ENCODE data around the gene GPRIN1.

Gene GPRIN1

DNA sequence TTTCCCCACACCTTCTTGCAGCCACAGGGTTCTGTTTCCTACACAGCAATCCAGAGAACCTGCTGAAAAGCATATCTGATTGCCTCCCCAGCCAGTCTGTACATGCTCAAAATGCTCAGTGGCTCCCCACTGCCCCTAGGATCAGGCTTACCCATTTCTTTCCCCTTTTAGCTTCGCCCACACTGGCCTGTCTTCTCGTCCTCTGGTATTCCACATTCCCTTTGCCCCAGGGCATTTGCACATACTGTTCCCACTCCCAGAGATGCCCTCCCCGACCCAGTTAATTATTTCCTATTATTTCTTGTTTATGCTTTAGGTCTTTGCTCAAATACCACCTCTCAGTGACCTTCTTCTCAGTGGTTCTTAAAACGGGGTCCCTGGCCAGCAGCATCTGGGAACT is 30.7 kb upstream of the GPRIN1 start:
- H3K9me3 ChIP-seq (replicated peaks in 1 of 11), result no peaks in the 10 kb centered on the region
- no peak for TF ChIP-seq Cebpa-rat (IDR thresholded peaks at IDR 0.05)
- peaks cover 0 to 46% (median 31%) of the 10 kb centered on the region in 10 experiments; a peak in 15 of 20 replicates for H3K4me1 ChIP-seq
- 0 out of 22 replicates have a peak, but pooled peaks cover 0 to 4% (median 0%) of the 10 kb centered on the region in 11 experiments for H3K27me3 ChIP-seq
- H3K36me3 ChIP-seq, result no peaks in the 10 kb centered on the region
- no peak overlapping the region for H3K27ac ChIP-seq
- no peak overlapping the region for H3K4me3 ChIP-seq
- H3K9ac ChIP-seq, result no peak overlapping the region
- H3K4me2 ChIP-seq, result no peak overlapping the region
- no peaks in the 10 kb centered on the region for H4K20me1 ChIP-seq

- TF ChIP-seq Cebpa-rat (IDR thresholded peaks at IDR 0.05), result no peak
- Histone ChIP-seq H3K4me1 (peaks cover 0 to 51% (median 36%) of the 10 kb centered on the region in 10 experiments; a peak in 16 of 20 replicates), H3K9me3 (replicated peaks in 1 of 11) (no peaks in the 10 kb centered on the region), H3K27ac (no peak overlapping the region), H4K20me1 (no peaks in the 10 kb centered on the region), H3K4me3 (no peak overlapping the region), H3K4me2 (peak overlapping the region in 8 of 11 experiments; percentile 15 to 52 (median 39); a peak in 7 of 22 replicates), H3K9ac (0 out of 22 replicates have a peak overlapping the region, but pooled peaks of 1 of the 11 experiments have one; percentile 6), H3K27me3 (0 out of 22 replicates have a peak, but pooled peaks cover 0 to 4% (median 0%) of the 10 kb centered on the region in 11 experiments), H3K36me3 (no peaks in the 10 kb centered on the region)
These were observed 30.0 kb upstream of the GPRIN1 start for GRCh38 chr5:176639981-176640380.

- H3K27me3 ChIP-seq, result peaks cover 0 to 4% (median 0%) of the 10 kb centered on the region in 11 experiments; a peak in 1 of 22 replicates
- H3K9ac ChIP-seq, result no peak overlapping the region
- no peak overlapping the region for H3K27ac ChIP-seq
- H3K36me3 ChIP-seq, result no peaks in the 10 kb centered on the region
- no peaks in the 10 kb centered on the region for H3K9me3 ChIP-seq (replicated peaks in 1 of 11)
- peak overlapping the region in 4 of 11 experiments; percentile 16 to 44 (median 41); a peak in 4 of 22 replicates for H3K4me2 ChIP-seq
- H4K20me1 ChIP-seq, result peaks cover 0 to 1% (median 0%) of the 10 kb centered on the region in 11 experiments; a peak in 1 of 22 replicates
- peaks cover under 1 to 51% (median 38%) of the 10 kb centered on the region in 10 experiments; a peak in 19 of 20 replicates for H3K4me1 ChIP-seq
- no peak for TF ChIP-seq Cebpa-rat (IDR thresholded peaks at IDR 0.05)
- H3K4me3 ChIP-seq, result no peak overlapping the region
These were observed 29.3 kb upstream of the GPRIN1 start for GRCh38 chr5:176639208-176639607.

- no peak for TF ChIP-seq Cebpa-rat (IDR thresholded peaks at IDR 0.05)
- Histone ChIP-seq H3K27me3 (peaks cover 0 to 7% (median 0%) of the 10 kb centered on the region in 11 experiments; a peak in 1 of 22 replicates), H4K20me1 (peaks cover 0 to 6% (median 0%) of the 10 kb centered on the region in 11 experiments; a peak in 2 of 22 replicates)
These were observed 28.5 kb upstream of the GPRIN1 start for GRCh38 chr5:176638437-176638836.

GRCh38 chr5:176637556-176637955 is 27.6 kb upstream of the GPRIN1 start:
- Histone ChIP-seq H3K9ac (no peak overlapping the region), H3K27ac (no peak overlapping the region), H3K9me3 (replicated peaks in 1 of 11) (no peaks in the 10 kb centered on the region), H3K4me1 (peaks cover 9 to 56% (median 46%) of the 10 kb centered on the region in 10 experiments), H3K36me3 (no peaks in the 10 kb centered on the region), H4K20me1 (peaks cover 0 to 6% (median 0%) of the 10 kb centered on the region in 11 experiments; a peak in 2 of 22 replicates), H3K4me2 (peak overlapping the region in 5 of 11 experiments; percentile 0 to 34 (median 30); a peak in 4 of 22 replicates), H3K27me3 (peaks cover 0 to 9% (median 0%) of the 10 kb centered on the region in 11 experiments; a peak in 1 of 22 replicates), H3K4me3 (no peak overlapping the region)
- TF ChIP-seq Cebpa-rat (IDR thresholded peaks at IDR 0.05), result no peak

More at GRCh38 chr5:176638437-176638836, 28.5 kb upstream of the GPRIN1 start:
- Histone ChIP-seq H3K36me3 (no peaks in the 10 kb centered on the region), H3K9ac (no peak overlapping the region), H3K27ac (no peak overlapping the region), H3K4me3 (no peak overlapping the region), H3K4me1 (peaks cover 8 to 51% (median 40%) of the 10 kb centered on the region in 10 experiments), H3K4me2 (no peak overlapping the region), H3K9me3 (replicated peaks in 1 of 11) (no peaks in the 10 kb centered on the region)

DNA sequence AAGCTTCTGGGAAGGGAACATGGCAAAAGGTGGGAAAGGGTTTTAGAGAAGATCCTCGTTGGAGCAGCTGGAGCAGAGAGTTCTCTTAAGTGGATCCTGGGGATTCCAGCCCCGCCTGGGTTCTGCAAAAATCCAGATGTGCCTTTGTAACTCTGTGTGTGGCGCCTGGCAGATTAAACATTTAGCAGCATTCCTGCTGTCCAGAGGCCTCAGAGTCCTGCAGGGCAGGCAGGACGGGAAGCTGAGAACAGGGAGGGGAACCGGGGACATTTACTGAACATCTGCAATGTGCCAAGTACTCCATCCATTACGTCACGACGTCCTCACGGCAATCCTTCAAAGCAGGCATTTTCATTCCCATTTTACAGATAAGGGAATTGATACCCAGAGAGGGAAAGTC is 26.5 kb upstream of the GPRIN1 start:
- H3K27me3 ChIP-seq, result peaks cover 0 to 14% (median 0%) of the 10 kb centered on the region in 11 experiments; a peak in 9 of 22 replicates
- H3K9me3 ChIP-seq (replicated peaks in 1 of 11), result no peaks in the 10 kb centered on the region
- no peak overlapping the region for H3K9ac ChIP-seq
- H4K20me1 ChIP-seq, result peaks cover 0 to 8% (median 4%) of the 10 kb centered on the region in 11 experiments; a peak in 5 of 22 replicates
- H3K4me2 ChIP-seq, result peak overlapping the region in 5 of 11 experiments; percentile 0 to 33 (median 18); a peak in 3 of 22 replicates
- H3K4me3 ChIP-seq, result no peak overlapping the region
- H3K4me1 ChIP-seq, result peaks cover 9 to 65% (median 49%) of the 10 kb centered on the region in 10 experiments
- H3K27ac ChIP-seq, result no peak overlapping the region
- no peaks in the 10 kb centered on the region for H3K36me3 ChIP-seq
- no peak for TF ChIP-seq Cebpa-rat (IDR thresholded peaks at IDR 0.05)

DNA sequence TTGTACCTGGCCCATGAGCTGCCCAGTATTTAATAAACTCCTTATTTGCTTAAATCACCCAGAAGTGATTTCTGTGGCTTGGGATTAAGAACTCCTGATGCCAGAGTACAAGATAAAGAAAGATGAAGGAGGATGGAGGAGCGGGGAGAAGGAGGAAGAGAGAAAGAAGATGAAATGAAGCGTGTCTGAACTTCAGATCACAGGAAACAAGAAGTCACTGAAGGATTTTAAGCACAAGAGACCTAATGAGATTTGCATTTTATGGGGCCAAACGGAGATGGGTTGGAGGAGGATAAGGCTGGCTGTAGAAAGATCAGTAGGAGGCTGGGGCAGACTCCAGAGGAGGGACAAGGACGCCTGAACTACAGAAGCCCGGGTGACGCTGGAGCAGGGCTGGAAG is 23.6 kb upstream of the GPRIN1 start:
- Histone ChIP-seq H3K4me2 (peak overlapping the region; percentile 51 to 92 (median 81)), H3K27me3 (peaks cover 17 to 42% (median 26%) of the 10 kb centered on the region in 11 experiments), H3K27ac (peak overlapping the region in 1 of 11 experiments; percentile 10; a peak in 1 of 22 replicates), H3K9me3 (replicated peaks in 1 of 11) (no peaks in the 10 kb centered on the region), H3K4me1 (peaks cover 25 to 82% (median 67%) of the 10 kb centered on the region in 10 experiments), H4K20me1 (peaks cover 0 to 33% (median 10%) of the 10 kb centered on the region in 11 experiments; a peak in 9 of 22 replicates), H3K36me3 (no peaks in the 10 kb centered on the region), H3K9ac (peak overlapping the region in 1 of 11 experiments; percentile 27; a peak in 1 of 22 replicates), H3K4me3 (no peak overlapping the region)
- no peak for TF ChIP-seq Cebpa-rat (IDR thresholded peaks at IDR 0.05)

- H3K4me2 ChIP-seq, result peak overlapping the region in 7 of 11 experiments; percentile 79 to 92 (median 84); a peak in 10 of 22 replicates
- no peak overlapping the region for H3K4me3 ChIP-seq
- no peak for TF ChIP-seq Cebpa-rat (IDR thresholded peaks at IDR 0.05)
- H3K36me3 ChIP-seq, result no peaks in the 10 kb centered on the region
- no peak overlapping the region for H3K27ac ChIP-seq
- H3K27me3 ChIP-seq, result peaks cover 18 to 50% (median 31%) of the 10 kb centered on the region in 11 experiments
- H3K9me3 ChIP-seq (replicated peaks in 1 of 11), result no peaks in the 10 kb centered on the region
- H3K4me1 ChIP-seq, result peaks cover 25 to 88% (median 75%) of the 10 kb centered on the region in 10 experiments
- no peak overlapping the region for H3K9ac ChIP-seq
- peaks cover 0 to 41% (median 10%) of the 10 kb centered on the region in 11 experiments; a peak in 9 of 22 replicates for H4K20me1 ChIP-seq
These were observed 22.8 kb upstream of the GPRIN1 start for GRCh38 chr5:176632745-176633144.

Measured in BLaER1 treated with 17β-estradiol and CSF1 and Interleukin-3, amounts not matched to agents 10 nM and 100 nM (cell line).